Upper lobe of left lung (tissue), 4 donors: ENCODE results near the gene PCBD1.

Source experiments
- EP300 ChIP-seq, 4 donors: sonication (generic); formaldehyde crosslinking; IDR thresholded peaks; one replicate each; pipeline ENCODE4 v1.5.1; 2017; ENCODE audit warnings: antibody characterized with exemption in 4 of 4, control low read depth in 2 of 4
- POLR2A ChIP-seq, 4 donors: fragments of 450-650 bp; IDR thresholded peaks; one replicate each; pipeline ENCODE4 v1.5.1; 2016 to 2017; ENCODE audit warnings: antibody characterized with exemption in 4 of 4, mild to moderate bottlenecking in 2 of 4
- POLR2AphosphoS5 ChIP-seq, 2 donors: sonication (generic); formaldehyde crosslinking; IDR thresholded peaks; one replicate each; pipeline ENCODE4 v1.5.1; 2017; ENCODE audit warnings: antibody characterized with exemption in 2 of 2
- TF ChIP-seq, protein P1 (sequence below), 6 experiments: fragments of 450-650 bp in 4 of 6; fragments of 200-600 bp in 2 of 6; sonication (generic) in 2 of 6; IDR thresholded peaks; one replicate each; pipeline ENCODE4 v1.5.1; 2016 to 2019; ENCODE audit warnings: antibody characterized with exemption in 6 of 6

DNA sequence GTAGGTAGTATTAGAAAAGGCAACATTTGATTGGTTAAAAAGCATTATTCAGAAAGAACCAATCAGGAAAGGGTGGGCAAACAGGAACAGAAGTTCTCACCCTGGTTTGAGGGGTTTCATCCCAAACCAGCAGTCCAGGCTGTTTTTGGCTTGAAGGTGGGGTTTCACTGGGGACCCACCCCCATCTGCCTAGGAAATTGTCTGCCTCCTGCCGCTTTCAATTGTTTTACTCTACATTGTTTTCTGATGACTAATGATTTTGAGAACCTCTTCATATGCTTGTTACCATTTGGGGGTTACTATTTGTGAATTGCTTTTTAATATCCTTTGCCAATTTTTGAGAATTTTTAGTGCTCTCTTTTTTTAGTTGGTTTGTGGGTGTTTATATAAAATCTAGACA is 3.3 kb upstream of the PCBD1 start:
- TF ChIP-seq, protein P1, sequence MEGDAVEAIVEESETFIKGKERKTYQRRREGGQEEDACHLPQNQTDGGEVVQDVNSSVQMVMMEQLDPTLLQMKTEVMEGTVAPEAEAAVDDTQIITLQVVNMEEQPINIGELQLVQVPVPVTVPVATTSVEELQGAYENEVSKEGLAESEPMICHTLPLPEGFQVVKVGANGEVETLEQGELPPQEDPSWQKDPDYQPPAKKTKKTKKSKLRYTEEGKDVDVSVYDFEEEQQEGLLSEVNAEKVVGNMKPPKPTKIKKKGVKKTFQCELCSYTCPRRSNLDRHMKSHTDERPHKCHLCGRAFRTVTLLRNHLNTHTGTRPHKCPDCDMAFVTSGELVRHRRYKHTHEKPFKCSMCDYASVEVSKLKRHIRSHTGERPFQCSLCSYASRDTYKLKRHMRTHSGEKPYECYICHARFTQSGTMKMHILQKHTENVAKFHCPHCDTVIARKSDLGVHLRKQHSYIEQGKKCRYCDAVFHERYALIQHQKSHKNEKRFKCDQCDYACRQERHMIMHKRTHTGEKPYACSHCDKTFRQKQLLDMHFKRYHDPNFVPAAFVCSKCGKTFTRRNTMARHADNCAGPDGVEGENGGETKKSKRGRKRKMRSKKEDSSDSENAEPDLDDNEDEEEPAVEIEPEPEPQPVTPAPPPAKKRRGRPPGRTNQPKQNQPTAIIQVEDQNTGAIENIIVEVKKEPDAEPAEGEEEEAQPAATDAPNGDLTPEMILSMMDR (IDR thresholded peaks at IDR 0.05) = no peak
- TF ChIP-seq POLR2AphosphoS5 (IDR thresholded peaks at IDR 0.05) = no peak
- TF ChIP-seq POLR2A (IDR thresholded peaks at IDR 0.05) = no peak
- no peak for TF ChIP-seq EP300 (IDR thresholded peaks at IDR 0.05)
